HepG2 (cell line): ENCODE data around the gene KCTD21. TPM values are rescaled to one million over a fixed set of nuclear protein-coding genes. Genes with fewer than 3 reads are reported as not detected.
A peak's percentile ranks its signal among the peaks of the same experiment; 100 is the strongest.

Experiments used
- ATAC-seq: fragments of 200-7000 bp; cut with Tn5 transposase; 3 replicates; pipeline ENCODE4 v1.9.1; 2020; ENCODE audit warnings: mild to moderate bottlenecking, moderate library complexity
- BruUV-seq: library from RNA; stranded (reverse); fragments of 400-500 nt; replicated peaks from 2 replicates; lab custom pipeline; 2021; lab: Mats Ljungman, UMichigan
- CTCF ChIA-PET: fragments of 300-600 bp; formaldehyde crosslinking; extraction: SDS; loops from one replicate; lab custom pipeline; 2021; ENCODE audit warnings: low total read pairs, inconsistent platforms, low intra/inter-chr PET ratio; lab: Yijun Ruan, JAX
- POLR2A ChIA-PET: fragments of 350-600 bp; sonication (Branson Sonifier 250); formaldehyde crosslinking; loops from one replicate; lab custom pipeline; 2020; ENCODE audit warnings: antibody characterized with exemption, inconsistent platforms; lab: Yijun Ruan, JAX
- DNase-seq: peaks from one replicate; pipeline ENCODE4 v3.0.0-alpha.2; 2015; ENCODE audit warnings: low spot score
- FAIRE-seq: peaks from 3 replicates; lab custom pipeline; 2011; peaks lifted over from hg19 to GRCh38; lab: Jason Lieb, UNC
- H2AFZ ChIP-seq: one replicate; pipeline ENCODE4 v1.6.1; 2011; ENCODE audit warnings: low read length, inconsistent platforms
- H3K27ac ChIP-seq: fragments of 300-600 bp; 3 replicates; pipeline ENCODE4 v1.8.0; 2011; ENCODE audit warnings: mixed run types, mild to moderate bottlenecking, mixed read lengths, low read length, inconsistent platforms; ENCODE audit not compliant: insufficient read depth; ENCODE audit errors: extremely low read length
- H3K27me3 ChIP-seq, 2 experiments: fragments of 200-600 bp in 1 of 2; 2 replicates in 1 of 2; 3 replicates in 1 of 2; pipeline versions ENCODE4 v1.6.0 to v1.8.0; 2011; ENCODE audit warnings: low read length in 2 of 2, mild to moderate bottlenecking in 2 of 2, moderate library complexity in 2 of 2, inconsistent platforms in 1 of 2; ENCODE audit not compliant: insufficient read depth in 2 of 2, control insufficient read depth in 1 of 2
- H3K36me3 ChIP-seq, 2 experiments: fragments of 200-600 bp in 1 of 2; replicated peaks in 1 of 2; 2 replicates in 1 of 2; 3 replicates in 1 of 2; pipeline versions ENCODE4 v1.5.1 to v1.8.0; 2011; ENCODE audit warnings: low read length in 2 of 2, inconsistent platforms in 1 of 2; ENCODE audit not compliant: insufficient read depth in 2 of 2, control insufficient read depth in 1 of 2
- H3K4me1 ChIP-seq: 2 replicates; pipeline ENCODE4 v1.5.1; 2012; ENCODE audit warnings: low read length, inconsistent platforms; ENCODE audit not compliant: insufficient read depth
- H3K4me2 ChIP-seq: 2 replicates; pipeline ENCODE4 v1.6.0; 2011; ENCODE audit warnings: low read depth, low read length, inconsistent platforms
- H3K4me3 ChIP-seq, 3 experiments: fragments of 200-600 bp in 1 of 3; sonication (generic), shearing (Covaris generic) in 1 of 3; replicated peaks in 1 of 3; 2 replicates each; pipeline ENCODE4 v1.5.1; 2011 to 2016; ENCODE audit warnings: low read length in 3 of 3, inconsistent platforms in 2 of 3, low read depth in 2 of 3, mild to moderate bottlenecking in 2 of 3, control low read depth in 1 of 3, mixed read lengths in 1 of 3; ENCODE audit not compliant: insufficient read depth in 1 of 3
- H3K79me2 ChIP-seq: one replicate; pipeline ENCODE4 v1.6.1; 2011; ENCODE audit warnings: low read length, inconsistent platforms; ENCODE audit not compliant: insufficient read depth
- H3K9ac ChIP-seq: 2 replicates; pipeline ENCODE4 v1.6.0; 2011; ENCODE audit warnings: mild to moderate bottlenecking, low read depth, low read length, inconsistent platforms; ENCODE audit not compliant: insufficient read depth
- H3K9me3 ChIP-seq: 2 replicates; pipeline ENCODE4 v1.5.1; 2012; ENCODE audit warnings: mild to moderate bottlenecking, low read length
- H4K20me1 ChIP-seq: 2 replicates; pipeline ENCODE4 v1.6.0; 2011; ENCODE audit warnings: inconsistent platforms, mild to moderate bottlenecking, low read length, moderate library complexity; ENCODE audit not compliant: insufficient read depth
- ZNF629 ChIP-seq: sonication (generic); formaldehyde crosslinking; conservative IDR thresholded peaks from 2 replicates; pipeline ENCODE4 v1.5.0; 2020; ENCODE audit warnings: missing genetic modification reagents
- ZNF768 ChIP-seq: sonication (generic); formaldehyde crosslinking; IDR thresholded peaks from 2 replicates; pipeline ENCODE4 v1.4.0; 2020; ENCODE audit warnings: missing genetic modification reagents
- WGBS: methylation state at CpG from one replicate; pipeline ENCODE4 v1.1.6; 2017; ENCODE audit warnings: low lambda C conversion rate; 5-methylcytosine and 5-hydroxymethylcytosine counted together
- in situ Hi-C: cut with HindIII; loops from 2 replicates; pipeline ENCODE4 v1.10.0; 2017; ENCODE audit warnings: low pct_unique_long_range_greater_than_20kb; ENCODE audit not compliant: extremely low pct_ligation_motif_present
- intact Hi-C: fragments of 100-400 bp; cut with micrococcal nuclease; formaldehyde crosslinking; loops from one replicate; pipeline ENCODE4 v1.10.0; 2022; ENCODE audit not compliant: unreplicated experiment
- polyA plus RNA-seq, 8 experiments: library from polyadenylated mRNA; depleted of rRNA in 3 of 8; stranded (reverse) in 7 of 8; unstranded in 1 of 8; fragments of >200 nt; fragmentation: Illumina TruSeq in 4 of 8; extraction: Trizol in 4 of 8; gene quantifications; 2 replicates each; pipeline versions ENCODE4 v1.2.1 to v1.2.3, GENCODE V29; 2011 to 2016; ENCODE audit warnings: low read depth in 4 of 8, missing spikeins in 1 of 8, mixed read lengths in 1 of 8; ENCODE audit not compliant: insufficient read depth in 1 of 8
- total RNA-seq, 5 experiments: library from RNA; depleted of rRNA; stranded (reverse); fragments of >200 nt; fragmentation: Illumina TruSeq; extraction: Trizol; gene quantifications; 2 replicates each; pipeline ENCODE4 v1.2.3, GENCODE V29; 2016; ENCODE audit warnings: low read depth in 1 of 5
- TF ChIP-seq, protein P1 (sequence below): sonication (generic); formaldehyde crosslinking; IDR thresholded peaks from 2 replicates; pipeline ENCODE4 v1.5.0; 2020; ENCODE audit warnings: missing genetic modification reagents
- TF ChIP-seq, protein P2 (sequence below): sonication (generic); formaldehyde crosslinking; IDR thresholded peaks from 2 replicates; pipeline ENCODE4 v1.8.1; 2022; ENCODE audit warnings: mild to moderate bottlenecking, missing genetic modification reagents

KCTD21 gene
- total and polyA plus RNA-seq, 2 of the 13 experiments (the other 11 are each of a cell fraction or from before 2014, with no cell fraction given) = 3.1 to 13.5 TPM

GRCh38 chr11:78199653-78200015 is 11.2 kb upstream of the KCTD21 start:
- Histone ChIP-seq H3K27ac (no peak overlapping the region), H4K20me1 (no peaks in the 10 kb centered on the region), H3K4me1 (peaks cover 38% of the 10 kb centered on the region), H3K9ac (no peak overlapping the region), H3K79me2 (no peaks in the 10 kb centered on the region), H2AFZ (no peak overlapping the region), H3K36me3 (peaks cover 12 to 32% of the 10 kb centered on the region in 2 experiments; a peak in 4 of 5 replicates), H3K4me3 (no peak overlapping the region), H3K27me3 (no peaks in the 10 kb centered on the region), H3K9me3 (no peaks in the 10 kb centered on the region), H3K4me2 (no peak overlapping the region)
- no TSS peak for BruUV-seq
- POLR2A ChIA-PET = no interaction called here
- CTCF ChIA-PET = no interaction called here
- intact Hi-C loops (no loop called here), in situ Hi-C loops (no loop called here)
- FAIRE-seq = no peak
- DNase-seq = no peak
- no peak for ATAC-seq
- no CpG with 5 or more reads among the region's 5 CpGs for WGBS
- TF ChIP-seq, protein P1, sequence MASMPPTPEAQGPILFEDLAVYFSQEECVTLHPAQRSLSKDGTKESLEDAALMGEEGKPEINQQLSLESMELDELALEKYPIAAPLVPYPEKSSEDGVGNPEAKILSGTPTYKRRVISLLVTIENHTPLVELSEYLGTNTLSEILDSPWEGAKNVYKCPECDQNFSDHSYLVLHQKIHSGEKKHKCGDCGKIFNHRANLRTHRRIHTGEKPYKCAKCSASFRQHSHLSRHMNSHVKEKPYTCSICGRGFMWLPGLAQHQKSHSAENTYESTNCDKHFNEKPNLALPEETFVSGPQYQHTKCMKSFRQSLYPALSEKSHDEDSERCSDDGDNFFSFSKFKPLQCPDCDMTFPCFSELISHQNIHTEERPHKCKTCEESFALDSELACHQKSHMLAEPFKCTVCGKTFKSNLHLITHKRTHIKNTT = no peak
- TF ChIP-seq ZNF768 (CRISPR knock-in tag) = peak; percentile 92

DNA sequence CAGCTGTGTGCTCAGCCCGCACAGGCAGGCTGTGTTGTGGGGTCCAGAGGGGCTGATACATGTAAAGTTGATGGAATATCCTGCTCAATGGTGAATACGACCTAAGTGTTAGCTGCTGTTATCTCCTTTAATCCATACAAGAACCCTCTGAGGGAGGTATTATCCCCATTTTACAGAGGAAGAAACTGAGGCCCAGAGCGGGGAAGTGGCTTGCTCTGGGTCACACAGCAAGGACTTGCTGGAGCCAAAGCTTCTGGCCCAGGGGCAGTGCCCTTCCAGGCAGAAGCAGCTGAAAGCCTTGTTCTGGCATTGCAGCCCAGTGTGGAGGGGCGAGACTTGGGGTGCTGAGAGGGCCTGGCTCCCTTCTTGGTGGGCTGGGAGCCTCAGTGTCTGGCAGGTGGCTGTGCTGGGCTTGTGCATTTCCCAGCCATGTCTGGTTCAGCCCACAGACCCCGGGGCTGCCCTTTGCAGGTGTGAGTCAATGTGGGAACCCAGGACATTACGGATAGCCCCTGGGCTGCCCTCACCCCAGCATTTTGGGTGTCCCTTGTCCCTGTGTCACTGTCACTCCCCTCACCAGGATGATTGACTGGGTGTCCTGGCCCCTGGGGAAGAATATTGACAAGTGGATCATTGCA is 10.7 kb upstream of the KCTD21 start:
- TF ChIP-seq ZNF629 (CRISPR knock-in tag) = peak; percentile 75
- TF ChIP-seq, protein P2, sequence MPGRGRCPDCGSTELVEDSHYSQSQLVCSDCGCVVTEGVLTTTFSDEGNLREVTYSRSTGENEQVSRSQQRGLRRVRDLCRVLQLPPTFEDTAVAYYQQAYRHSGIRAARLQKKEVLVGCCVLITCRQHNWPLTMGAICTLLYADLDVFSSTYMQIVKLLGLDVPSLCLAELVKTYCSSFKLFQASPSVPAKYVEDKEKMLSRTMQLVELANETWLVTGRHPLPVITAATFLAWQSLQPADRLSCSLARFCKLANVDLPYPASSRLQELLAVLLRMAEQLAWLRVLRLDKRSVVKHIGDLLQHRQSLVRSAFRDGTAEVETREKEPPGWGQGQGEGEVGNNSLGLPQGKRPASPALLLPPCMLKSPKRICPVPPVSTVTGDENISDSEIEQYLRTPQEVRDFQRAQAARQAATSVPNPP (CRISPR knock-in tag) = no peak
- no peak overlapping the region for H2AFZ ChIP-seq
- FAIRE-seq (no peak), ATAC-seq (no peak), DNase-seq (no peak)
- no peaks in the 10 kb centered on the region for H3K27me3 ChIP-seq
- no peak overlapping the region for H3K4me2 ChIP-seq
- in situ Hi-C loops (no loop called here), intact Hi-C loops (no loop called here)
- no peak overlapping the region for H3K9ac ChIP-seq
- ChIA-PET CTCF (no interaction called here), POLR2A (no interaction called here)
- H3K27ac ChIP-seq = no peak overlapping the region
- H3K4me3 ChIP-seq = no peak overlapping the region
- no TSS peak for BruUV-seq
- H3K4me1 ChIP-seq = peaks cover 43% of the 10 kb centered on the region
- H4K20me1 ChIP-seq = no peaks in the 10 kb centered on the region
- 100% methylated on average over 3 of the region's 6 CpGs for WGBS
- H3K36me3 ChIP-seq = peaks cover 12 to 32% of the 10 kb centered on the region in 2 experiments; a peak in 4 of 5 replicates
- H3K79me2 ChIP-seq = no peaks in the 10 kb centered on the region
- H3K9me3 ChIP-seq = no peaks in the 10 kb centered on the region
